GM21360 (cell line): ENCODE measurements around the gene CHRNA9.

Source experiments
- ATAC-seq: cut with Tn5 transposase; IDR thresholded peaks from one replicate; pipeline ENCODE4 v1.9.1; 2021; ENCODE audit warnings: mild to moderate bottlenecking, moderate library complexity; ENCODE audit not compliant: unreplicated experiment

CHRNA9 gene

DNA sequence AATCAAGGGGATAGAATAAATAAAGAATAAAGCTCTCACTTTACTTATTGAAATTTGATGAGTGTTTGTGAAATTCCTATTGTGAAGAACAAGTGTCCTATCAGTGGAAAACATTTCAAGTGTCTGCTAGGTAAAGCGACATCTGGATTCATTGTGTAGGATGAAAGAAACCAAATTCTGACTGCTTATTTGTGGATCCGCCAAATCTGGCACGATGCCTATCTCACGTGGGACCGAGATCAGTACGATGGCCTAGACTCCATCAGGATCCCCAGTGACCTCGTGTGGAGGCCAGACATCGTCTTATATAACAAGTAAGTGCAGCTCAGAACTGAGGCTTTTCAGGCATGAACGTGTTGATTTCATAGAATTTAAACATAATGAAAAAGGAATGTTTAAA, 1.9 kb downstream of the CHRNA9 start:
- ATAC-seq, result no peak

DNA sequence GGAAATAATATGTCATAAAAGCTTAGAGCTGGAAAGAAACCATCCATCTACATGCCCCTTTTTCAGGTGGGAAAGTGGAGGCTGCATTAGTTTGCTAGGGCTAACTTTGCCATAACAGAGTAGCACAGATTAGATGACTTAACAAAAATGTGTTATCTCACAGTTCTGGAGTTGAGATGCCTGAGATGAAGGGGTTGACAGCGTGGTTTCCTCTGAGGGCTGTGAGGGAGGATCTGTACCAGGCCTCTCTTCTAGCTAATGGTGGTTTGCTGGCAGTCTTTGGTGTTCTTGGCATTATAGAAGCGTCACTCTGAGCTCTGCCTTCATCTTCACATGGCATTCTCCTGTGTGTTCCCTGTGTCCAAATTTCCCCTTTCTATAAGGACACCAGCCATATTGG, 2.4 kb downstream of the CHRNA9 start:
- no peak for ATAC-seq

DNA sequence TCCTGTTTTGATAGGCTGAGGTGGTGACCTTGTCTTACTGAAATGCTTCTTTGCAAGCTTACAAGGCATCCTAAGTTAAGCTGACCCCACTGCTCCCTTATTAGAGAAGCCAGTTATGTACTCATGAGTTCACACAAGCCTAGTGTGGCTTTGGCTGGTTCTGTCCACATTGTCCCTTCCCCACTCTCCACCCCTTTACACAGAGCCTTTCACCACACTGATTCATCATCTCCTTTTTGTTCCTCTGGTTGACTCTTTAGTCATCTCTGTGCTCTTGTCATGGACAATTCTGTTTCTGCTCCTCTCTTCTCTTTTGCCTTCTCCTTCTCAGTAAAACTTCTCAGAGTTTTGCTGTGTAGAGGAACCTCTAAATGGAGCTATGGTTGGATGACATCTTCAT, 4.9 kb downstream of the CHRNA9 start:
- ATAC-seq, result no peak

DNA sequence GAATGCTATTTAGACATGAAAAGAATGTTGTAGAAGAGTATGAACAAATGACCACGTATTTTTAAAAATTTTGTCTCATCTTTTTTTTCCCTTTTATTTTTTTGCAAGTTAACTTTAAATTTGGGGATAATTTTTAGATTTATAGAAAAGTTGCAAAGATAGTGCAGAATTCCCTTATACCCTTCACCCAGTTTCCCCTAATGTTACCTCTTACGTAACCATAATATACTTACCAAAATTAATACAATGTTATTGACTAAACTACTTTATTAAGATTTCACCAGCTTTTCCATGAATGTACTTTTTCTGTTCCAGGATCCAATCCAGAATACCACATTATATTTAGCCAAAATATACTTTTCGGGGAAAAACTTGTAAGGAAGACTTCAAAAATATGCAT, 12.3 kb downstream of the CHRNA9 start:
- no peak for ATAC-seq

DNA sequence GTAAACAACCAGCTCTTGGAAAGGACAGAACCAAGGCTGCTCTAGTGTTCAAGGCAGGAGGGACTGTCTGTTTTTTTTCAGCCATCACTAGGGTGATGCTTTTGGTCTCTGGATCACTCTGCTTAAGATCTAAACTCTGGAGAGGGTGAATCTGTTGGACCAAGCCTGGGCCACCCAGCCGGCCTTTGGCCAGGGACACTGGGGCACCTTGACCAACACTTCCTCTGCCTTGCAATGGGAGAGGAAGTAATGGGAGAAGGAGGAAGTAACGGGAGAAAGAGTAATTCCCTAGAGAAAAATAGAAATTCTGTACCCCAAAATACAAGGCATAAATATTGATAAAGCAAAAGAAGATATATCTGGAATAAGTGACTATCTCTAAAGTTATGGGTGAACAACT, 12.9 kb downstream of the CHRNA9 start:
- no peak for ATAC-seq

DNA sequence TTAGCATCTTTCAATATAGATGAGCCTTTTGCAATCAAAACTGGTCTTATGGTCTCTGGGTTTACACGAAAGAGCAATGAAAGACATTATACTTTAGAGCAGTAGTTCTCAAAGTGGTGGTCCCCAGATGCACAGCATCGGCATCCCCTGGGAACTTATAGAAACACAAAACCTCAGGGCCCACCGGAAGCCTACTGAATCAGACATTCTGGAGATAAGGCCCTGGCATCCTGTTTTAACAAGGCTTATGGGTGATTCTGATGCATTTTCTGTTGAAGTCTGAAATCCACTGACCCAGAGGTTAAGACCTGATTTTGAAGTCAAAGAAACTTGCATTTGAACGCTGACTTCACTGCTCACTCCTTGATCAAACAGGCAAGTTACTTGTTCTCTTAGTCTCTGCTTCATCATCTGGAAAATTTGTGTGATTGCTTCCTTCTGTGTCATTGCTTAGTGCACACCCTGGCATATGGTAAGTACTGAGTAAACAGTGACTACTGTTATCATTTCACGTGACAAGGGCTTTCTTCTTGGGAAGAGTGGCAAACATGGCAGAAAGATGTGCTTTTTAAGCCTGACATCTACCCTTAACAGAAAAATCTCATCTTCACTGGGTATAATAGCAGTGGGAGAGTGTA, 14.5 kb downstream of the CHRNA9 start:
- no peak for ATAC-seq

DNA sequence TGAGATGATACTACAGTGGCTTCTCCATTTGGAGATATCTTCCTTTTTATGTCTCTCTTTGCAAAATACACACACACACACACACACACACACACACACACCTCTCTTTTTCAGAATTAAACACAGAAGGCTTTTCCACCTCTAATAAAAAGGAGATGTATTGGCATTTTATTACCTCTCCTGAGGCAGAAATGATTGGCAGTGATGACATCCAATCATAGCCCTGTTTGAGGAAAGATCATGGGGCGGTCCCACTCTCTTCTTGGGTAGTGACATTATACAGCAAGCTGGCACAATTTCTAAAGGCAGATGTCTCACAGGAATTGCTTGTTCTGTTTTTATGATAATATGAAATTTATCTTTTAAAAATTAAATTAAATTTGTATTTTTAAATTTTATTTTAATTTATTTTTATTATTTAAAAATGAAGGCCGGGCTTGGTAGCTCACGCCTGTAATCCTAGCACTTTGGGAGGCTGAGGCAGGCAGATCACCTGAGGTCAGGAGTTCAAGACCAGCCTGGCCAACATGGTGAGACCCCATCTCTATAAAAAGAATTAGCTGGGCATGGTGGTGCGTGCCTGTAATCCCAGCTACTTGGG, 15.6 kb downstream of the CHRNA9 start:
- no peak for ATAC-seq

DNA sequence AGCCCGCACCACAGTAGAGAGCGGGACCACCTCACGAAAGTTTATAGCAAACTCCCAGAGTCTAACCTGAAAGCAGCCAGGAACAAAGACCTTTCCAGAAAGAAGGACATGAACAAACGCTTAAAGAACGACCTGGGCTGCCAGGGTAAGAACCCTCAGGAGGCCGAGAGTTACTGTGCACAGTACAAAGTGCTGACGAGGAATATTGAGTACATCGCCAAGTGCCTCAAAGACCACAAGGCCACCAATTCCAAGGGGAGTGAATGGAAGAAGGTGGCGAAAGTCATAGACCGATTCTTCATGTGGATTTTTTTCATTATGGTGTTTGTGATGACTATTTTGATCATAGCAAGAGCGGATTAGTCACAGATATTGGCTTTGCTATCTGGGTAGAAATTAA, 19.0 kb downstream of the CHRNA9 start:
- ATAC-seq, result no peak

DNA sequence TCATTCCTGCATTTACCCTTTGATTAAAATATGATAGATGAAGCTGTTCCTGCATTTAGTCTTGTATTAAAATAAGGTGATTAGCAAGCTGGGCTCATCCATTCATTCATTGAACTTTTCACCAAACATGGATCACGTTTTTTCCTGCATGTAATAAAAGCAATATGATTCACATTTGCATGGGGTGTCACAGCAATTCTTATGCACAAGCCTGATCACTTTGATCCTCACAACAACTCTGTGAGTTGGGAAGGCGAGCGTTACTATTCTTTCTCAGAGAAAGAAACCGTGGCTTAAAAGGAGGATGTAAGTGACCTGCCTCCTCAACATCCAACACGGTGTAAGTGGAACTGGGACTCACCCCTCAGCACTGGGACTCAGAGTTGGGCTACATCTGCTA, 20.0 kb downstream of the CHRNA9 start:
- ATAC-seq, result no peak

DNA sequence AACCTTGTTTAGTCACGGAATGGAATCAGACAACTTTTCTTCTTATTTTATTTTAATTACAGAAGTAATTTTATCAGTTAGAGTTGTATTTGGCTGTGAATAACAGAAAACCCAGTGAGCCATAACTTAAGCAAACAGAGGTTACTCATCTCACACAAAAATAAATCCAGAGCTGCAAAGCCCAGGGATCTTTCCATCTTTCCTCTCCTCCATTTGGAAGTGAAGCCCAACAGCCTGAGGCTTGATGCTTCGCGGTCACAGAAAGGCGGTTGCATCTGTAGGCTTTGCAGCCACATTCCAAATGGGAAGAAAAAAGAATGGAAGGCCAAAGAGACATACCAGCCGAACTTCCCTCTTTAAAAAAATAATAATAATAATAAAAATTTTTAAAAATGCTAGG, 22.6 kb downstream of the CHRNA9 start:
- ATAC-seq, result no peak

DNA sequence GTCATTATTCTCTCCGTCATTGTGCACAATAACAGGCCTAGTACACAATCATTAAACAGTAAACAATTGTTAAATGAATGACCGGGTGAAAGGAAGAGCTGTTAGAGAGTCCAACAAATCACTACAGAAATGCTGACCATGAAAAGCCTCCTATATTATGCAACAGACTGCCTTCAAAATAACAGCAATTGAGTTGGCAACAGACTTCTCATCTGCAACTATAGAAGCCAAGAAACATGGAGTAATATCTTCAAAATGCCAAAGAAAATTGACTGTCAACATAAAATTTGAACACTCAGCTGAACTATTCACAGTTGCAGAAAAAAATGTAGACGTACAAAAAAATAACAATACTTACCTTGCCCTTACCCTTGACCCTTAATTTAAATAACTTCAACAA, 26.2 kb downstream of the CHRNA9 start:
- ATAC-seq, result no peak

DNA sequence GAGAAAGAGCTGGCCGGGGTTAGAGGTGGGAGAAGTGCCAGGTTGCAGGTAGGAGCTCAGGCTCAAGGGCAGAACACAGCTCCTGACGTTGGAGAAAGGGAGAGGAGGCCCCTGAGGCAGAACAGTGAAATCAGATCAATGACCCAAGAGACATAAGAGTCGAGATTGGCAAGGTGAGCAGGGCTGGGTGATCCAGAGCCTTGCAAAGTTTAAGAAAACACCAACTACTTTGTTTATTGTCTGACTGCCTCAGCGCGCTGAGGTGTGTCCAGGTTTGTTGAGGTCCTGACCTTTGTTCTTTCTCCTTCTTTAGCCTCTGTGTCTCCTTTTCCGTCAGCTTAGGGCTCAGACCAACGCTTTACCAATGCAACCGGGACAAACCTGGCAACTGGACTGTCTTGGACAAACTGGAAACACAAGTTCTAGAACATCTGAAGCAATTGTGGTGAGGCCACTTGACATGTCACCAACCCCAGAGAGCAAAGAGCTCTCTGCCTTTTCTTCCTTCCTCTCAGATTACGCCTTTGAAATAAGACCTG, 28.3 kb downstream of the CHRNA9 start:
- no peak for ATAC-seq

DNA sequence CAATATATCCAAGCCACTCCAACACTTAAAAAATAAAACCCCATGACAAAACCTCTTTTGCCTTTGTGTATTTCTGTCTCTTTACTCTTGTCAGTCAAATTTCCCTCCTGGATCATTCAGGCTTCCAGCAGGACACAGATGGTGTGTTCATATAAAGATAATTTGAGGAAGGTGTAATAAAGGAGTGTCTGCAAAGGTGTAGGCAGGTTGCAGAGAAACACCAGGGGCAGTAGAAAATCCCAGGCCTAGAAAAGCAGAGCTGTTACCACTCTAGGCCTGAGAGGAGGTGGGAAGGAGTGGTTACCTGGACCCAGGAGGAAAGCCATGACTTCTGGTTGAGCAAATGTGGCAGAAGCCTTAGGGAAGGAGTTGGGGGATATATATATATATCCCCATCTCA, 28.8 kb downstream of the CHRNA9 start:
- ATAC-seq, result no peak

DNA sequence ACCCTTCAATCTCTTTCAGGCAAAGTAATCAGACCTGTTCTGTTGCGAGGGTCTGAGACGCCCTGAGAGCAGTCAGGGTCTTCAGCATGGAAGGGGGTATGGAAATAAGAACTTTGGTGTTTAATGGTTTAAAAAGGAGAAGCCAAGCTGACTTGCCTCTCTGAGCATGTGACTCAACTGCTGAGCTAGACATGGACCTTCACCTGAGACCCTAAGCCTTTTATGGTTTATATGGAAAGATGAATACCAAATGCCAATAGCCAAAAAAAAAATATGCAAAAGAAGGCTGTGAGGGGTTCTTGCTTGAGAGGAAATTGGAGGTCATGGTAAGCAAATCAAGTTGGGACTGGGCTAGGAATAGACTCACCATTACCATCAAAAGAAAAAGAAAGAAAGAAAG, 30.6 kb downstream of the CHRNA9 start:
- ATAC-seq, result no peak

DNA sequence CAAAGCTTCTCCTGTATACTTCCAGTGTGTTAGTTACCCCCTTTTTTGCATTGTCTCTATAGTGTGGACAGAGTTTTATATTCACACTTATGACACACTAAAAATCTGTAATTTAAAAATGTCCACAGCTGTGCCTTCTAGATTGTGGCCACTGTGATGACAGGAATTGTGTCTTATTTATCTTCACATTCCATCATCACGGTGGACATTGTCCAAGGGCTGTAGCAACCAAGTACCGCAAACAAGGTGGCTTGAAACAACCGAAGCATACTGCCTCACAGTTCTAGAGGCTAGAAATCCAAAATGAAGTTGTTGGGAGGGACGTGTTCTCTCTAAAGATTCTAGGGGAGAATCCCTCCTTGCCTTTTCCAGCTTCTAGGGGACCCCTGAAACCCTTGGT, 32.3 kb downstream of the CHRNA9 start:
- ATAC-seq, result no peak

DNA sequence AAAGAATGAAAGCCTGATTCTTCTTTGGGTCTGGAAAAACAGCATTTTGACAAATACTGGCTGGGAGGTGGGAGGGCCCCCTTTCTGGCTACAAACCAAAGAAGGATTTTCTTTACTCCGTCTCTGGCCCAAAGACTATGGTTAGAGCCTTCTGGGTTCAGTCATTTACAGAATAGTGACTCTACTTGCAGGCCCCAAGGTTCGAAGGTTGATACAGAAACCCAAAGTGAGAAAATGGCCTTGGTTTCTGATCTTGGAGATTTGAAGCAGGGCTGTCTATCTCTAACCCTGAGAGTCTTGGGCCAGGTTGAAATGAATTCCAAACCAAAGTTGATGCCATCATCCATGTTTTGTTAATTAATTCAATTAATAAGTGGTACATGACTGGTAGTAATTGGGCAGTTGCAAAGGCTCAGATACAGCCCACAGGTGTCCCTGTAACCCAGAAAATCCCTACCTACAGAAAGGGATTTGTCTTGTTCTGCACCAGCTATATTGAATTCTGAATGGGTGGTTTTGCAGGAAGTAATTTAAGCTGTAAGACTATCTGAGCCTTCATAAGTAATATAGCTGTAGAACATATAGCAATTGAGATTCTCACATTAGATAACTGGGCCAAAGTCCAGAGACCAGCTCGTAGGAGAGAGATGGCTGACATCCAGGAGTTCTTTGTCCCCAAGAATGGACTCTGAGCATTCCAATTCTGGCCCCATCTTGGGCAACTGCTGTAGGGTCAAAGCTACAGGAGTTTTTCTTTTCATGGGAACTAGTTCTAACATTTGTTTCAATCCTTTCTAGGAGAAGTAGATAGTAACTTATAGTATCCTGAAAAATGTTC, 34.5 kb downstream of the CHRNA9 start:
- ATAC-seq, result no peak

DNA sequence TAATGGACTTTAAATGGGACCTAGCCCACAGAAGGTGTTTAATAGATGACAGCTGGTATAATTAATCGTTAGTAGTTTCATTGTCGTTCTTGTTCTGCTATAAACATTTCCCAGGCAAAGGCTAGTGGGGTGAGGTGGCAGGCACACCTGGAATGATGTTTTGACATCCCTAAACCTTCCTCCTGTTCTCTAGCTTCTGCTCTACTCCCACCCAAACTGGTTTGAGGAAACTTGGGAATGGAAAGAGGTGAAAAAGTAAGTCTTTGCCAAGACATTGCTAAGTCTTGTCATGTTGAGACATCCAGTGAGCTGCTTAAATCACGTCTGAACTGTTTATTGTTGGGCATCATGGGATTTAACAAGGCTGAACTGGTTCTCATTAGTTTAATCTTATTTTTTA, 37.5 kb downstream of the CHRNA9 start:
- no peak for ATAC-seq

DNA sequence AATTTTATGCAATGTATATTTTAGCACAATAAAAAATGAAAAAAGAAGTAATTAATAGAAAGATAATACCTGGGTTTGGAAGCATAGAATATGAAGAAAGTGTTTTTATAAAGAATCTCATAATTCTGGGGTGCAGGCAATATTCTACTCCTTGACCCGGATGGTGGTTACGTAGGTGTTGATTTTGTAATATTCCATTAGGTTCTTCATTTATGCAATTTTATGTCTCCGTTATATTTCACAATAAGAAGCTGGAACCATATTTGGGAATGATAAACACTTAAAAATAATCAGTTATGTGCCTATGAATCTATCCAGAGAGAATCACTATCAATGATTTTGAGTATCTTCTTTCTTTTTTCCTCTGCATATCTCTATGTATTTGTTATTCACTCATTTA, 38.5 kb downstream of the CHRNA9 start:
- no peak for ATAC-seq

DNA sequence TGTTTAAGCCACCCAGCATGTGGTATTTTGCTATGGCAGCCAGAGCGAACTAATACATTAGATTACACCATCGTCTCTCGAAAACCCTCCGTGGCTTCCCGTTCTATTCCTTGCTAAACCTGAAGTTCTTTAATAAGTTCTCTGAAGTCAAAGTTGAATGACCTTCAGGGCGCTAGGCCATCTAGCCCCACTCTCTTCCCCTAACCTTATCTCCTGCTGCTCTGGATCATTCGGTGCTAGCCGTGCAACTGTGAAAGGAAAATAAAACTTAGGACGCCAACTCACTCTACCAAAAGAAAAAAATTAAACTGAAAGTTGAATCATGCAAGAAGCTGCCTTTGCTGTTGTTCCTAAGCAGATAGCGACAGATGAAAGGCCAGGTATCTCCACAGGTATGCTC, 40.0 kb downstream of the CHRNA9 start:
- no peak for ATAC-seq

DNA sequence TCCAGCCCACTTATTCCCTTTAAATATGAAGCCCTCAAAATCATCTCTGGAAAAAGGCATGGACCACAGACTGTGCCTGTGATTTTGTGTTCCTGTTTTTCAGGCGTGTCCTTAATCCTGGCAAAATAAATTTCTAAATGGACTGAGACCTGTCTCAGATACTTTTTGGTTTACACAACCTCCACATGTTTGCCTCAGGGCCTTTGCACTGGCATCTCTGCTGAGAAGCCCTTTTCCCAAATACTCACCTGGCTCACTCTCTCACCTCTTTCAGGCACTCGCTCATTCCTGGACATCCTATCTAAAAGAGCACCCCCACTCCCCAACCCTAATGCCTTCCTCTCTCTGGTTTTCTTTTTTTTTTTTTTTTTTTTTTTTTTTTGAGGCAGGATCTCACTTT, 40.5 kb downstream of the CHRNA9 start:
- no peak for ATAC-seq

DNA sequence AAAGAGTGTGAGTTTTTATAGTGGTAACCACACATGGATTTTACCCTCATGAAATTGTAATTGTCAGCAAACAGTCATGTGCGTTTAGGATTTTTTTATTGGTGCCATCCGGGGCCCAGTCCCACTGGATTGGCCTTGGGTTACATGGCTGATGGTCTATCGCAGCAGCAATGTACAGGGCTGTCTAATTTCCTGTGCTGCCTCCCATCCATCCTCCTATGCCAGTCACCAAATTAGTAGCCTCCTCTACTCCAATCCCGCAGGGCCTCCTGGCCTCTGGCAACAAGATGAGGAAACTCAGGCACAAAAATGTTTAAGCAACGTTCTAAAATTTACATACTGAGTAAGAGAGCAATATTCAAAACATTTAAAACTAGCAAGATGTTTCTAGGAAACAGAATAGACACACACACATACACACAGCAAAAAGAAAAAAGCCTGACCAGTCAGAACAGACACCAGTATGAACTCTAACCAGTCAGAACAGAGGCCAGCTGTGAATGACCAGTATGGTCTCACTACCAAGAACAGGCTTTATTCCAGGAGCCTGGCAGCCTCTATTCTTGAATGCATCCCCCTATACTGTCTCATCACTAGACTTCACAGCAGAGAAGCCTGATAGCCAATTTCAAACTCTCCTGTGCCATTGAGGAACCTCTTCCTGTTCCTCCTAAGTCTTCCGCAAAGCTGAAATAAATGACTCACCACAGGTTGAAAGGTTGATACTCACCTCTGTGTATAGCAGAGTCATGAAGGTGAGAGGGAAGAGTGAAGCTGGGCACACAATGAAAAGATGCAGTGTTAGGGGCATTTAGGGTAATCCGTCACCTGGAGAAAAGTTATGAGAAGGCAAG, 42.6 kb downstream of the CHRNA9 start:
- no peak for ATAC-seq
